HG03025 (cell line): ENCODE measurements around the gene SEMG1.

Experiments used
- ATAC-seq: cut with Tn5 transposase; IDR thresholded peaks from one replicate; pipeline ENCODE4 v1.9.1; 2021; ENCODE audit warnings: mild to moderate bottlenecking, moderate library complexity; ENCODE audit not compliant: unreplicated experiment, low FRiP score

SEMG1 gene, protein sequence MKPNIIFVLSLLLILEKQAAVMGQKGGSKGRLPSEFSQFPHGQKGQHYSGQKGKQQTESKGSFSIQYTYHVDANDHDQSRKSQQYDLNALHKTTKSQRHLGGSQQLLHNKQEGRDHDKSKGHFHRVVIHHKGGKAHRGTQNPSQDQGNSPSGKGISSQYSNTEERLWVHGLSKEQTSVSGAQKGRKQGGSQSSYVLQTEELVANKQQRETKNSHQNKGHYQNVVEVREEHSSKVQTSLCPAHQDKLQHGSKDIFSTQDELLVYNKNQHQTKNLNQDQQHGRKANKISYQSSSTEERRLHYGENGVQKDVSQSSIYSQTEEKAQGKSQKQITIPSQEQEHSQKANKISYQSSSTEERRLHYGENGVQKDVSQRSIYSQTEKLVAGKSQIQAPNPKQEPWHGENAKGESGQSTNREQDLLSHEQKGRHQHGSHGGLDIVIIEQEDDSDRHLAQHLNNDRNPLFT

DNA sequence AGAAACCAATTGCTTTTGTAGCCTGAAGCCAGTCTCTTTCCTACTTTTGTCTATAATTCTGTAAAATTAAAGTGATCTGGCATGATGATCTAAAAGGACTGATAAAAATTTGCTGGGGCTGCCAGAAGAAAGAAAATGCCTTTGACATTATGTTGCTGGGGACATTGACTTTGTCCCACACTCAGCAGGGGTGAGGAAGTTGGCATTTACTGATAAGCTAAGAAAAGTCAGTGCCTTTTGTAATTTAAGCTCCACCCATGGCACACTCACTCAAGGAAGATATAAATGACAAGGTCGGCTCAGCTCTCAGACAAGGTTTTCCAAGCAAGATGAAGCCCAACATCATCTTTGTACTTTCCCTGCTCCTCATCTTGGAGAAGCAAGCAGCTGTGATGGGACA, at the start of gene SEMG1:
SEMG1 (plus strand) TSS at position 309 of the 400 bp plus-strand sequence; CDS start at position 330, 21 bp downstream.
- ATAC-seq = no peak

DNA sequence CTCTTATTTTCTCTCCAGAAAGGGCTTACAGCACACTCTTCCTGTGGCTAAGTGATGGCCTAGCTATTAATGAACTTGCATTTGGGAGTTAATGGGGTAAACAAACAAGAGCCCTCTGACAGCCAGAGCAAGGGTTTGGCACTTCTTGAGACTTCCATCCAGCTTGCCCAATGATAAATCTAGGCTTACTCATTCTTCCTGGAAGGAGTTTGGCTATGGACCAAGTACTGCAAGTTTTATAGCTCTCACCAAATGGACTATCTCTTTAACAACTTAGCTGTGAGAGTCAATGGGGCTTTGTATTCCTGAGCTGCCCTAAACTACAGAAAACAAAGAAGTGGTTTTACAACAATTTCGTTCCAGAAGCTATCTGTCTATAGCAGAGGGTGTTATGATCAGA, 48.9 kb upstream of the SEMG1 start:
- no peak for ATAC-seq

DNA sequence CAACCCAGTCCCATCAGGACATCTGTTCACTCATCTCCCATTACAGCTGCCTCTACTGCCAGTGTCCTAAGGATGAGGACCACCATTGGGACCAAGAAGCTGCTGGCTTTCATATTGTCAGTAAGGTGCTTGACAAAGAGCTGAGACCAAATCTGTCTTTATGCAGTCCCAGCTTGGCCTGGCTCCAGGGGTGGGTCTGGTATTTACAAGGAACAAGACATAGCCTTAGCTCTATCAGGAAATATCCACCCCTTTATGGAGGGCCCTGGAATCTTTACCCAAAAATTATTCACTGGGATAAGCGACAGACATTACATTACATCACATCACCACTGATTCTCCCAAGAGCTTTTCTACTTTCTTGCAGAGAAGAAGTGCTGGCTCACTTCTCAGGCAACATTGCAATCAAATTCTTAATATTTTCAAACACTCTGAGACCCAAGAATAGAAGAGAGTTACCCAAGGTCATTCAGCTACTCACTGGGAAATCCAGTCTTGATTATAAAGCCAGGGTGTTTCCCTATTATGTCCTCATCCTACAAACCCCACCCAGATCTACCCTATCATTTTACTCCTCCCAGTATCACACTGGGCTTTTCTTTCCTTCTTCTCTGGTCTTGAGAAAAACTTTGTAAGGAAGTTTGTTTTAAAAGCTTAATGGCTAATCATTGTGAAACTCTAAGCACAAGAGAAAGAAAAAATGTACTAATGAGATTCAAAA, 43.6 kb upstream of the SEMG1 start:
- ATAC-seq = no peak

DNA sequence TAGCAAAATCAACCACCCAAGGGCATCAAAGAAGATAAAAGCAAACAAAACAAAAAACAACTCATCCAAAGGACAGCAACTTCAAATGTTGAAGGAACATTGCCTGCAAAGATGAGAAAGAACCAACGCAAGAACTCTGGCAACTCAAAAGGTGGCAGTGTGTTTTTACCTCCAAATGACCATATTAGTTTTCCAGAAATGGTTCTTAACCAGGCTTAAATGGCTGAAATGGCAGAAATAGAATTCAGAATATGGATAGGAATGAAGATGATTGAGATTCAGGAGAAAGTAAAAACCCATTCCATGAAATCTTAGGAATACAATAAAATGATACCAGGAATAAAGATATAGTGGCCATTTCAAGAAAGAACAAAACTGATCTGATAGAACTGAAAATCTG, 41.9 kb upstream of the SEMG1 start:
- ATAC-seq = no peak

DNA sequence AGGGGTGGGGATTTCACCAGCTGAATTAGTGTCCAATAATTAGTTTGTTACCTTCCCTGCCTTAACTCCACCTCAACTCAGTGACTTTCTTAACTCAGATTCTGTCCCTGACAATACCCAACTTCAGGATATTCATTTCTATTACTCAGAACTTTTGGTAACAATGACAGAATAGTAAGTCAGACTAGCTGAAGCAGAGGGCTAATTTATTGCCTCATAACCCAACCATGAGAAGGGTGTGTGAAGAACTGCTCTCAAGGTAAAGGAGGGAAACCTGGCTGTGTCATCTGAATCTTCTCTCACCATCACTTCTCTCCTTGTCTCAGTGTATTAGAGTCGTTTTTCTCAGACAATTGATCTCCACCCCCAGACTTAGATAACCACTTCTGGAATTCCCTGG, 33.3 kb upstream of the SEMG1 start:
- ATAC-seq = no peak

DNA sequence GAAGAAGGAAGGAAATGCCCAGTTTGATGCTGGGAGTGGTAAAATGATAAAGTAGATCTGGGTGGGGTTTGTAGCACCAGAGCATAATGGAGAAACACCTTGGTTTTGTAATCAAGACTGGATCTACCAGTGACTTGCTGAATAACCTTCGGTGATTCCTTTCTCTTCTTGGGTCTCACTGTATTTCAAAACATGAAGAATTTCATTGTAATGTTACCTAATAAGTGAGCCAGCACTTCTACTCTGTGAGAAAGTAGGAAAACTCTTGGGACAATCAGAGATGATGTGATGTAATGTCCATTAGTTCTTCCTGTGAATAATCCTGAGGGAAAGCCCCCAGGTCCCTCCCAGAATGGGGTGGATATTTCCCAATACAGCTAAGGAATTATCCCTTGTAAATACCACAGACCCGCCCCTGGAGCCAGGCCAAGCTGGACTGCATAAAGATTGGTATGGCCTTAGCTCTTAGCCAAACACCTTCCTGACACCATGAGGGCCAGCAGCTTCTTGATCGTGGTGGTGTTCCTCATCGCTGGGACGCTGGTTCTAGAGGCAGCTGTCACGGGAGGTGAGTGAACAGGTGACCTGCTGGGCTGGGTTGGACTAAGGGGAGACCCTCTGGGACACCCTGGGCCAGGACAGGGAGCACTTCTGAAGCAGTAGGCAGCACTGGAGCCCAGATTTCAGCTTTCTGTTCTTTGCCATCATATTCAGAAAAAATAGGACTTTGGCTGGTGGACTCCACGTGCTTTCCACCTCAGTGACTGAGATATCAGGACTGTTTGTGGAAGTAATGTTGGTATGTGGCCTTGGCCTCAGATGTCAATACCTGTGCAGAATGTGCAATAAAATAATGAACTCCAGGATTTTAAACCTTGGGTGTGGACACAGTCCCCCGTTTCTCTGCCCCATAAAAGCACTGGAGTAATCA, 32.1 kb upstream of the SEMG1 start, which contains the start of gene PI3:
PI3 (plus strand) TSS at position 469 of the 931 bp plus-strand sequence; CDS start at position 490, 21 bp downstream.
- no peak for ATAC-seq

DNA sequence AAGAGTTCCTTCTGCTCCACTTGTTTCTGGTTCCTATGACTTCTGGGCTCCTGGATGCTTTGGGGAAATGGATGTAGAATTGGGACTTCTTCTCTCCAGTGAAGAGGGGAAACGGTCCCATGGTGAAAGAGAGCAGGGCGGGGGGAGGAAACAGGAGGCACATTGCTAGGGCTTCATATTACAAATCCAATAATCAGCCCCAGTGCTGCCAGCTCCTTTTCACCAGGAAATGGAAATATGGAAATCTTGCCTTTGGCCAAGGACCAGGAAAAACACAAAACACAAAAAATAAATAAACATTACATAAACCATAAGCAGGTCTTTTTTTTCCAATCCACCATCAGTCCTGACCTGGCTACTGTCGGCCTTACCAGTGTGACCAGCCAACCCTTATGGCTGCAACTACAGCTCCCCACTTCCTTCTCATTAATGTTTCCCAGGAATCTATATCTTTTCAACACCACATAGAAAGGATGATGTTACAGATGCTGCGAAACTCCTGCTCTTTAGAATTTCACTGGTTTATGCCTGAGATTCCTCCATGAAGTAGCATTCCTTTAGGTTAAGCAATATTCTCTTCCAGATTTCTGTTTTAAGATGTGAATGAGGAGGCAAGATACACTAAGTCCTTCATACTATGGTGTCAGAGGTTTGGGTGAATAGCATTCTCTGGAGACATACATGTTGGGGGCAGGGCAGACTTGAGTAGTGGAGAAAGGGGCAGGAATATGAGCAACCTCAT, 30.1 kb upstream of the SEMG1 start:
- ATAC-seq = no peak

DNA sequence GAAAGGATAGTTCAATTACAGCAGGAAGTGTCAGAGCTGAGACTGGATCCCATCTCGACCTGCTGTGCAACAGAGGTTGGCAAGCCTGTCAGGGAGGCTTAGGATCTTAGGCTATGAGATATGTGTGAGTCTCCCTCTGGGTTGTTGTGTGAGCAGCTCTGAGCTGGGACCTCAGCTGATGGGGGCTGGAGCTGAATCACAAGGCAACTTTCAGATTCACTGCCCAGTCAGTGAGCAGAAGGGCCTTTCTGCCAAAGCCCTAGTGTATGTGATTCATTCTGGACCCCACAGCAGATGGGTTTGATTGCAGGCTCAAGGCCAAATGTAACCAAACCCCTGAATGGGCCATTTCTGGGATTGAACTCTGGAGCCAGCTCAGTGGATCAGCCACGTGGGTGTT, 27.7 kb upstream of the SEMG1 start:
- no peak for ATAC-seq

DNA sequence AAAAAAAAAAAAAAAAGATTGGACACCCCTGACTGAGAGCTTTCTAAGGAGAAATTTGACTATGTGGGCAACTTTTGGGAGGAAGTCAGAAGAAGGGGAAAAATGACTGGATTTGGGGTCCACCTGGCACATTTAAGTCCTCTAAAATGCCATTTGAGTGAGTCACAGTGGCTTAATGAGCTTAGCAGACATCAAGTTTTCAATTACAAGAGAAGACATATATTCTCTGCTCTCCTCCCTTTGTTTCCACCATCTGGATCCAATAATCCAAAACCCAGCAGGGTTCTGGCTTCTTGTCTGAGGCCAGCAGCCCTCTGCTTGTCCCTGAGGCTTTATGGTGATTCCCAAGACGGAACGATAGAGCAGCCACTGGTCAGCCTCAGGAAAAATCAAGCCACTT, 25.2 kb upstream of the SEMG1 start:
- no peak for ATAC-seq

DNA sequence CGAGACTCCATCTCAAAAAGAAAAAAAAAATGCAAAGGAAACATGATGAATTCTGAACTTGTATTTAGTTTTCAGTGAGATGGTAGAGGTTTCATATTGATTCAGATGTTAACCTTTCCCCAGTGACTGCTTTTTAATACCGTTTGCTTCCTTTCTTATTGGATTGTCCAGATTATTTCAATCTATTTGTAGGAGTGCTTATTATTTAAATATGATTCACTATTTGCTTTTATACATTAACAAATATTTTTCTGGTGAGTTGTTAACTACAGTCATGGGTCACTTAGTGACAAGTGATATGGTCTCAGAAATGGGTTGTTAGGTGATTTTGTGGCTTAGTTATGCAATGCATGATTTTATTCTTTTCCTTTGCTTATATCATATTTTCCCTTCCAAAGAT, 23.7 kb upstream of the SEMG1 start:
- no peak for ATAC-seq

DNA sequence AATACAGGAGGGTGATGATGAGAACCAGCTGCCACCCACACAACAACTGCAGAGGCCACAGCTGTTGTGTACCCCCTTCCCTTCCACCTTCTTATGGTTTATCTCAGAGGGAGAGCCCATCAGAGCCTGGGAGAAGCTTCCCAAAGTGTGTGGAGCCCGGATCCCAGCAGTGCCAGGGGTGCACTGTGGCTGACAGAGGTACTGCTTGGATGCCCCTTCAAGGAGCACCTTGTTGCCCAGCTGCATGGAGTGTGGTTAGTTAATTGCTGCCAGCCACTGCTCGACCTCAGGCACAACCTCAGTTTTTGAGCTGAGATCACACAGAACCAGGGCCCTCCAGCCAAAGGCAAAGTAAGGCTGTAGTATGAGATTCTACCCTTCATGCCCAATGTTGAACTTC, 19.1 kb upstream of the SEMG1 start:
- no peak for ATAC-seq

DNA sequence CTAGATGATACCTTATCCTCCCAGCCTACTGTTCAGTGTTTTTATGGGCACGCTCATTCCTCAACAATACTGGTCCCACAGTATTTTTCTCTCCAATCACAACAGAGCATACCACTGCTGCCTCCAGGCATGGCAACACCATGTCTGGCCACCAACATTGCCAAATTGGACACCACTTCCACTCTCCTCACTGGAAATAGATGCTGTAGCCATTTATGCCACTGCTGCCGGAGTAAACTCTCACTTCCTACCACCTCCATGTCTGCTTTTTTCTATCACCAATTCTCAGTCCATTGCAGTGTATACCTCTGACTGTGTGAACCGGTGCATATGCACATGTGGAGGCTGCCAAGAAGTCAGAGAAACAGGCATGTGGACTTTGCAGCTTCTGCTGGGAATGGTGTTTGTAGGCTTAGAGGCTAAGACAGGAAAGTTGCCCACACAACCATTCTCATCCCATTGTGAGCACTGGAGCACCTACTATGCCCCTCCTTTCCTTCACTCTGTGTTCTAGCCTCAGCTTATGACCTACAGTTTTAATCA, 17.7 kb upstream of the SEMG1 start:
- no peak for ATAC-seq

DNA sequence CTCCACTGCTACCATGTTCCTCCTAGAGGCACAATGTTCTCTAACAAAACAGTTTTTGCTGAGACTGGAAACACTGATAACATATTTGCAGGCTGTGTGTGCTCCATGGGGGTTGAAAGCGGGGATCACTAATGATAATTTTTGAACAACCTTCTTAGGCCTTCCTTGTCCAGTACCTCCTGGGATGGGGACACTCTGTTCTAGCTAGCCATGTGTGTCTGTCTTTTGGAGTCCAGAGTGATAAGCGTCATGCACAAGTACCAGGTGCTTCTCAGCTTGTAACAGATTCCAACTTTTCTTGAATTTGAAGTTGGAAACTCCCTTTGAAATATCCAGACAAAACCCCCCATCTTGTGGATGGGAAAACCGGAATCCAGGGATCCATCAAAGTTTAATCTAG, 17.0 kb upstream of the SEMG1 start:
- no peak for ATAC-seq

DNA sequence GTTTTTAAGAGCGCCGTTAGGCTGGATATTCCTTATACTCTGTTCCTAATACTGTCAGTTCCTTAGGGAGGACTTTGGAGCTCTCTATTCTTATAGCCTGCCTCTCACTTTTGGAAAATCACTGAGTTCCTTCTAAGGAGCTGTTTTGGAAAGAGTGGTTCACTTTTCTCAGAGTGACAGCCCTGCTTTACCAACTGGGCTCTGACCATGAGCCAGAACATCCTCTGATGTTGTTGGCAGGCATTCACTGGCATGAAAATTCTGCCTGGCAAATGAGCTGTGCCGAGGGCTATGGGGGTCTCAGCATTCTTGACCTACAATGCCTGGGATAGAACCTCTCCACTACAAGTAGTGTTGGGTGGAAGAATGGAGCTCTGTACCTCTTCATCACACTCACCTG, 14.9 kb upstream of the SEMG1 start:
- no peak for ATAC-seq

DNA sequence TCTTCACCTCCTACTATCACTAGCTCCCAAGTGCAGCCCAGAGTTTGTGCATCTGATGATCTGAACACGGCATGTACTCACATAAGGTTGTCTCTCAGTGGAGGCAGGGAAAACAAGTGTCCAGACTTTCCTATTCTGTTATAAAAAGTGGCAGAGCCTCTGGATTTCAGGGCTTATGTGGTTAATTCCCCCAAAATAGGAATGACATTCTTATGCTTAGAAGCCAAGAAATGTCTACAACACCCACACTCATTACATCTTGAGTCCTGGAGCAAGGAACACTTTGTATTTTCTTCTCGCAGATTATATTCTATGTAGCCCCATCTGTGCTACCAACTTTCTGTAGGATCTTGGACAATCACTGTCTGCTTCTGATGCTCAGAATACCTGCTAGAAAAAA, 13.5 kb upstream of the SEMG1 start:
- no peak for ATAC-seq

DNA sequence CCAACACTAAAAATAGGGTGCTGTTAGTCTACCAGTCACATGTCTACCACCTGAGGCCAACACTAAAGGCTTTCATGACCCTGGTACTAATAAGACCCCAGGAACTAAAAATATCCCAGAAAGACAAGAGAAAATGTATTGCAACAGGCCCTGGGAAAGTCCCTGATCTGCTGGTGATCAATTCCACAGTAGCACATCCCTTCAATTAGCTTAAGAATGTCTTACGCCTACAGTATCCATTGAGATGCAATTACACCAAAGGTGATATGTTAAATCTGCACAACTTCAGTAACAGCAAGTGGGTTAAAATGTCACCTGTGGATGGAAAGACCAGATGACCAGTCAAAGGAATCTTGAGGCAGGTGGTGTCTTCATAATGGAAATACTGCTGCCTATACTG, 3.1 kb downstream of the SEMG1 start:
- no peak for ATAC-seq

DNA sequence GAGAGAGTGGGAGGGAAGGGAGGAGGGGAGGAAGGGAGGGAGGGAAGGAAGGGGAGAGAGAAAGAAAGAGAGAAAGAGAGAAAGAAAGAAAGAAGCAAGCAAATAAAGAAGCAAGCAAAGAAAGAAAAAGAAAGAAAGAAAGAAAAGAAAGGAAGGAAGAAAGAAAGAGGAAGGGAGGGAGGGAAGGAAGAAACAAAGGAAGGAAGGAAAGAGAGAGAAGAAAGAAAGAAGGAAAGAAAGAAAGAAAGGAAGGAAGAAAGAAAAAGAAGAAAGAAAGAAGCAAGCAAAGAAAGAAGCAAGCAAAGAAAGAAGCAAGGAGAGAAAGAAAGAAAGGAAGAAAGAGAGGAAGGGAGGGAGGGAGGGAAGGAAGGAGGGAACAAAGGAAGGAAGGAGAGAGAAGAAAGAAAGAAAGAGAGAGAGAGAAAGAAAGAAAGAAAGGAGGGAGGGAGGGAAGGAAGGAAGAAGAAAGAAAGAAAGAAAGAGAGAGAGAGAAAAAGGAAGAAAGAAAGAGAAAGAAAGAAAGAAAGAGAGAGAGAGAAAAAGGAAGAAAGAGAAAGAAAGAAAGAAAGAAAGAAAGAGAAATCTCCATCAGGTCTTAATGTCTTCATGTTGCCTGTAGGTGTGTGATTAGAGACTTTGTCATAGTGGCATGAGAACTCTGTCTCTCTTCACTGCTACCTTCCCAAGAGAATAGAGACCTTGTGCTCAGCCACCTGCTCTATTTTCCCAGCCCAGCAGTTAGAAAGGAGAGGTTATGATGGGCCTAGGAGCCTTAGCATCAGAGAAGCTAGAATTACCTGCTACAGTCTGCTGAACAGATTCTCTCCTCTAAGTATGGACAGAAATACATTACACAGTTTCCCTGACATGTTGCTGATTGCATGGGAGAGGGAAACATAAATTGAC, 5.0 kb downstream of the SEMG1 start:
- ATAC-seq = no peak

DNA sequence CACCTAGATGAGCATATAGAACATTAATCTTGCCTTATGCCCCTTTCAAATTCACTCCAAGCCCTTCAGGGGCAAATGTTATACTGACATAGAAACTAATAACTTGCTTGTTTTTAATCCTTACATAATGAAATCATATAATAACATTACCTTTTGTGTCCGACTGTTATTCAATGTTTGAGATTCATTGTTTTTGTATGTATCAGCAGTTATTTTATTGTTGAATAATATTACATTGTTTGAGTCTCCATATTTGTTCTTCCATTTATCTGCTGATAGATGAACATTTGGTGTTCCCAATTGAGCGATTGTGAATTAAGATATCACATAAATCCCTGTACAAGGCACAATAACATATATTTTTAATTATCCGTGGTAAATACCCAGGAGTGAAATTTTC, 6.0 kb downstream of the SEMG1 start:
- no peak for ATAC-seq

DNA sequence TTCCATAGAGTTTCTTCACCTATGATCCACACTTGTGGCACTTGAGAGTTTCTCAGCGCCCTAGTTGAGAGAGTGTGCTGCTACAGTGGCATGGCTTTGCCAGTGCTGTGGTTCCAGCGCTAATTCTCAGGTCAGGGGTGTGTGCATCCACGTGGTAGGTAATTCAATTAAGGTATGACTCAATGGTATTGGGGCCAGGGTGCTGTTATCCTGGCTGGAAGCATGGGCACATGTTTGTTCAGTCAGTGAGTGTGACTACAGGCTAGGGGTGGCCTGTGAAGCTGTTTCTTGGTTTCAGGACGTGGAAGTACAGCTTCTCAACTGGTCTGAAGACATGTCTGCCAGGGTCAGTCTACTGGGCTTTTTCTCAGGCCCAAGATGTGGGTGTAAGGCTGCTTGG, 11.3 kb downstream of the SEMG1 start:
- ATAC-seq = no peak
